ENCODE data around the gene ZSCAN26.

Gene ZSCAN26

DNA sequence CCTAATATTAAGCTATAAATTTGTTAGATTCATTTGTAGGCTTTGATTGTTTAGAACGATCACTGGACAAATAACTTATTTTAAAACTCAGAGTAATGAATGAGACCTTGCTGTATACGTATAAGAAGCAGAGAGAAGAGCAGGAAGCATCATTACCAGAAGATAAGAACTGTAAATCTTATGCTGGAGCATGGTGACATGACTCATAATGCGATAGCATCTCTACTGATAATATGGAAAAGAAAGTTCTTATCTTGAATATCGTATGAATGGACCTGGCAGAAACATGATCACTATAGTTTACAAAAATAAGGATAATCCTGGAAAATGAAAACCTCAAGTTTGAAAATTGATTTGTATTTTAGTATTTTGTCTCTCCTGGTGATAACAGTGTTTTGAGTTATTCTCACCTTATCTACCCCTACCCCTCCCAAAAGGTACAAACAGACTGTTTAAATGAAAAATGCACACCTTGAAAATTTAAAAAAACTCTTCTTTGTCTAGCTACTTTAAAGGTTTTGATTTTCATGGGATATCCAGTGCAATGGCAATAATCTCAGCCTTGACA, 2.0 kb upstream of the ZSCAN26 start:
- no peak for TF ChIP-seq EGR1 (IDR thresholded peaks at IDR 0.05)
- no peak for TF ChIP-seq RAD21 (IDR thresholded peaks at IDR 0.05; ENCODE audit: low read depth)
- no peak for TF ChIP-seq TEAD4 (IDR thresholded peaks at IDR 0.05)
- no peak for TF ChIP-seq CEBPB (IDR thresholded peaks at IDR 0.05)
- TF ChIP-seq TCF12 (IDR thresholded peaks at IDR 0.05; ENCODE audit: low read depth): no peak
- no peak for TF ChIP-seq MAX (IDR thresholded peaks at IDR 0.05)
- no peak for TF ChIP-seq TAF1 (IDR thresholded peaks at IDR 0.05; ENCODE audit: low read depth)
- TF ChIP-seq ZBTB7A (IDR thresholded peaks at IDR 0.05; ENCODE audit: low read depth): no peak
- TF ChIP-seq NFIC (IDR thresholded peaks at IDR 0.05): no peak
- TF ChIP-seq EP300 (IDR thresholded peaks at IDR 0.05; ENCODE audit: borderline replicate concordance): no peak
- TF ChIP-seq YY1 (IDR thresholded peaks at IDR 0.05; ENCODE audit: low read depth): no peak
- TF ChIP-seq USF1 (IDR thresholded peaks at IDR 0.05): no peak
- TF ChIP-seq CREB1 (IDR thresholded peaks at IDR 0.05; ENCODE audit: low read depth): no peak
- no peak for TF ChIP-seq FOXM1 (IDR thresholded peaks at IDR 0.05; ENCODE audit: borderline replicate concordance, low read depth)
- TF ChIP-seq, protein P1, sequence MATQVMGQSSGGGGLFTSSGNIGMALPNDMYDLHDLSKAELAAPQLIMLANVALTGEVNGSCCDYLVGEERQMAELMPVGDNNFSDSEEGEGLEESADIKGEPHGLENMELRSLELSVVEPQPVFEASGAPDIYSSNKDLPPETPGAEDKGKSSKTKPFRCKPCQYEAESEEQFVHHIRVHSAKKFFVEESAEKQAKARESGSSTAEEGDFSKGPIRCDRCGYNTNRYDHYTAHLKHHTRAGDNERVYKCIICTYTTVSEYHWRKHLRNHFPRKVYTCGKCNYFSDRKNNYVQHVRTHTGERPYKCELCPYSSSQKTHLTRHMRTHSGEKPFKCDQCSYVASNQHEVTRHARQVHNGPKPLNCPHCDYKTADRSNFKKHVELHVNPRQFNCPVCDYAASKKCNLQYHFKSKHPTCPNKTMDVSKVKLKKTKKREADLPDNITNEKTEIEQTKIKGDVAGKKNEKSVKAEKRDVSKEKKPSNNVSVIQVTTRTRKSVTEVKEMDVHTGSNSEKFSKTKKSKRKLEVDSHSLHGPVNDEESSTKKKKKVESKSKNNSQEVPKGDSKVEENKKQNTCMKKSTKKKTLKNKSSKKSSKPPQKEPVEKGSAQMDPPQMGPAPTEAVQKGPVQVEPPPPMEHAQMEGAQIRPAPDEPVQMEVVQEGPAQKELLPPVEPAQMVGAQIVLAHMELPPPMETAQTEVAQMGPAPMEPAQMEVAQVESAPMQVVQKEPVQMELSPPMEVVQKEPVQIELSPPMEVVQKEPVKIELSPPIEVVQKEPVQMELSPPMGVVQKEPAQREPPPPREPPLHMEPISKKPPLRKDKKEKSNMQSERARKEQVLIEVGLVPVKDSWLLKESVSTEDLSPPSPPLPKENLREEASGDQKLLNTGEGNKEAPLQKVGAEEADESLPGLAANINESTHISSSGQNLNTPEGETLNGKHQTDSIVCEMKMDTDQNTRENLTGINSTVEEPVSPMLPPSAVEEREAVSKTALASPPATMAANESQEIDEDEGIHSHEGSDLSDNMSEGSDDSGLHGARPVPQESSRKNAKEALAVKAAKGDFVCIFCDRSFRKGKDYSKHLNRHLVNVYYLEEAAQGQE (IDR thresholded peaks at IDR 0.05; ENCODE audit: low read depth): no peak

- TF ChIP-seq CEBPB (IDR thresholded peaks at IDR 0.05) (no peak), ZBTB7A (IDR thresholded peaks at IDR 0.05; ENCODE audit: low read depth) (no peak), TAF1 (IDR thresholded peaks at IDR 0.05; ENCODE audit: low read depth) (no peak), EGR1 (IDR thresholded peaks at IDR 0.05) (no peak), CREB1 (IDR thresholded peaks at IDR 0.05; ENCODE audit: low read depth) (no peak), YY1 (IDR thresholded peaks at IDR 0.05; ENCODE audit: low read depth) (no peak), EP300 (IDR thresholded peaks at IDR 0.05; ENCODE audit: borderline replicate concordance) (no peak), NFIC (IDR thresholded peaks at IDR 0.05) (no peak), MAX (IDR thresholded peaks at IDR 0.05) (no peak), TEAD4 (IDR thresholded peaks at IDR 0.05) (no peak), RAD21 (IDR thresholded peaks at IDR 0.05; ENCODE audit: low read depth) (no peak), TCF12 (IDR thresholded peaks at IDR 0.05; ENCODE audit: low read depth) (no peak), FOXM1 (IDR thresholded peaks at IDR 0.05; ENCODE audit: borderline replicate concordance, low read depth) (no peak), USF1 (IDR thresholded peaks at IDR 0.05) (no peak)
- TF ChIP-seq, protein P1 (IDR thresholded peaks at IDR 0.05; ENCODE audit: low read depth): no peak
Measured at GRCh38 chr6:28266563-28266961, 381 bp upstream of the ZSCAN26 start.

DNA sequence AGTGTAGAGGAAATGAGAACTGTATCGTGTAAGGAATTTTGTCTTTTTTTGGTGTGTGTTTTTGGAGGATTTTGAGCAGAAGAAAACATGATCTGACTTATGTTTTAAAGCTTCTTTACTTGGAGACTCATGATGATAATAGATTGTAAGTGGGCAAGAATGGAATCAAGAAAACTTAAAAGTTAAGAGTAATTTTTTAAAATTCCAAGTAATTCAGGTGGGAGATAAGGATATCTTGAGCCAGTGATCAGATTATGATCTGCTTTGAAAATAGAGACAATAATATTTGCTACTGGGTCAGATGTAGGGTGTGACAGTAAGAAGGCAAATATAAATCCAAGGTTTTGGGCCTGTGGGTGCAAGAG, 734 bp downstream of the ZSCAN26 start:
- TF ChIP-seq RAD21 (IDR thresholded peaks at IDR 0.05; ENCODE audit: low read depth) (no peak), NFIC (IDR thresholded peaks at IDR 0.05) (no peak), EGR1 (IDR thresholded peaks at IDR 0.05) (no peak), YY1 (IDR thresholded peaks at IDR 0.05; ENCODE audit: low read depth) (no peak), ZBTB7A (IDR thresholded peaks at IDR 0.05; ENCODE audit: low read depth) (no peak), FOXM1 (IDR thresholded peaks at IDR 0.05; ENCODE audit: borderline replicate concordance, low read depth) (no peak), TAF1 (IDR thresholded peaks at IDR 0.05; ENCODE audit: low read depth) (no peak)

GRCh38 chr6:28269492-28269891, 2.5 kb downstream of the ZSCAN26 start:
- TF ChIP-seq RAD21 (IDR thresholded peaks at IDR 0.05; ENCODE audit: low read depth) (no peak), YY1 (IDR thresholded peaks at IDR 0.05; ENCODE audit: low read depth) (no peak), ZBTB7A (IDR thresholded peaks at IDR 0.05; ENCODE audit: low read depth) (no peak), EGR1 (IDR thresholded peaks at IDR 0.05) (no peak), TAF1 (IDR thresholded peaks at IDR 0.05; ENCODE audit: low read depth) (no peak), CEBPB (IDR thresholded peaks at IDR 0.05) (no peak), FOXM1 (IDR thresholded peaks at IDR 0.05; ENCODE audit: borderline replicate concordance, low read depth) (no peak), USF1 (IDR thresholded peaks at IDR 0.05) (no peak), TEAD4 (IDR thresholded peaks at IDR 0.05) (no peak)

GRCh38 chr6:28274888-28275287, 7.9 kb downstream of the ZSCAN26 start:
- no peak for TF ChIP-seq NFIC (IDR thresholded peaks at IDR 0.05)
- TF ChIP-seq CEBPB (IDR thresholded peaks at IDR 0.05): no peak
- no peak for TF ChIP-seq CREB1 (IDR thresholded peaks at IDR 0.05; ENCODE audit: low read depth)
- TF ChIP-seq USF1 (IDR thresholded peaks at IDR 0.05): no peak
- TF ChIP-seq TEAD4 (IDR thresholded peaks at IDR 0.05): no peak
- TF ChIP-seq, protein P1 (IDR thresholded peaks at IDR 0.05; ENCODE audit: low read depth): no peak
- TF ChIP-seq TAF1 (IDR thresholded peaks at IDR 0.05; ENCODE audit: low read depth): no peak
- TF ChIP-seq ZBTB7A (IDR thresholded peaks at IDR 0.05; ENCODE audit: low read depth): no peak
- no peak for TF ChIP-seq TCF12 (IDR thresholded peaks at IDR 0.05; ENCODE audit: low read depth)
- no peak for TF ChIP-seq EGR1 (IDR thresholded peaks at IDR 0.05)
- no peak for TF ChIP-seq YY1 (IDR thresholded peaks at IDR 0.05; ENCODE audit: low read depth)
- TF ChIP-seq EP300 (IDR thresholded peaks at IDR 0.05; ENCODE audit: borderline replicate concordance): no peak
- TF ChIP-seq MAX (IDR thresholded peaks at IDR 0.05): no peak
- TF ChIP-seq RAD21 (IDR thresholded peaks at IDR 0.05; ENCODE audit: low read depth): no peak
- TF ChIP-seq FOXM1 (IDR thresholded peaks at IDR 0.05; ENCODE audit: borderline replicate concordance, low read depth): no peak

All from Ishikawa (cell line).